Activated CD4-positive, alpha-beta T cell treated with anti-CD3 and anti-CD28 coated beads for 4 hours (primary cell): Measurements from ENCODE around the gene RDH11.
"Not testable (repeated sequence)": the region's sequence is repeated elsewhere in the genome, so short reads cannot be mapped to it uniquely, and the experiment has no call there.

Experiments
- DNase-seq, 2 donors: peaks; one replicate each; pipeline ENCODE4 v3.0.0-alpha.2; 2020

Gene RDH11

DNA sequence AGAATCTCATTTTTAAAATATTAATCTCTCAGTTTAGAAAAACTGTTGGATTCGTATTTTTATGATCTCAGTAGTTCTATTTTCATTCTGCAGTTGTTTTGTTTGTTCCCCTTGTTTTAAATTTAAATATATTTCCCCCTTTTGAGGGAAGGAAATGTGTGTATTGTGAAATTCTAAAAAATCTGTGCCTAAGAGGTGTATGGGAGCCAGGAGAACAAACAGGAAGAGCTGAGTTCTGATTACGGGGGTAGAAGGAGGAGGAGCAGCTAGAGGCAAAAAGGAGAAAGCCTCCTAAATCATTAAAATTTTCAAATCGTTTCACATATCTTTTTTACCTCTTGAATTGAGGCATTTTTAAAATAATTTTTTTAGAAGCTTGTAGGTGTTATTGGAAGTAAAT is 8.4 kb upstream of the RDH11 start:
- no peak for DNase-seq

DNA sequence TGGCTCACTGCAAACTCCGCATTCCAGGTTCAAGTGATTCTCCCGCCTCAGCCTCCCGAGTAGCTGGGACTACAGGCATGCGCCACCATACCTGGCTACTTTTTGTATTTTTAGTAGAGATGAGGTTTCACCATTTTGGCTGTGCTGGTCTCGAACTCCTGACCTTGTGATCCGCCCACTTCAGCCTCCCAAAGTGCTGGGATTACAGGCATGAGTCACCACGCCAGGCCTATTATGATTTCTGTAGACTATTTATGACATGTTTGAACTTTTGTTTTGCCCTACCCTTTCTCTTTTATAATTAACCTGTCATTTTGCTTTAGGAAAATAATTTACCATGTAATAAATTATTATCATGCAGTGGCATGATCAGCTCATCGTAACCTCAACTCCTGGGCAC is 5.9 kb upstream of the RDH11 start, which contains the start of gene RDH12:
Gene RDH12, plus strand, starts transcription at position 395 of the 400 bp plus-strand sequence. CDS start 20,757 bp downstream, outside the sequence.
- not testable (repeated sequence) for DNase-seq

DNA sequence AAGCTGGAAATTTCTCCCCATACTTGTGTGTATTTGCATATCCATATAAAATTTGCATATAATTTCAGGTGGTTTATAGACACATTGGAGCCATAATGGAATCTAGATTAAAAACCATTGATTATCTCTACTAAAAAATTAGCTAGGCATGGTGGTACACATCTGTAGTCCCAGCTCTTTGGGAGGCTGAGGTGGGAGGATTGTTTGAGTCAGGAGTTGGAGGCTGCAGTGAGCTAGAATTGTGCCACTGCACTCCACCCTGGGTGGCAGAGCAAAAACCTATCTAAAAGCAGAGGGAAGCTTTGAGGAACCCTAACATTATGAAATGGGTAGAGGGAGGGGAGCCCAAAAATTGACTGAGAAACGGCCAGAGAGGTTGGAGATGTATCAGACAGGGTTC is 2.6 kb upstream of the RDH11 start:
- DNase-seq = no peak

DNA sequence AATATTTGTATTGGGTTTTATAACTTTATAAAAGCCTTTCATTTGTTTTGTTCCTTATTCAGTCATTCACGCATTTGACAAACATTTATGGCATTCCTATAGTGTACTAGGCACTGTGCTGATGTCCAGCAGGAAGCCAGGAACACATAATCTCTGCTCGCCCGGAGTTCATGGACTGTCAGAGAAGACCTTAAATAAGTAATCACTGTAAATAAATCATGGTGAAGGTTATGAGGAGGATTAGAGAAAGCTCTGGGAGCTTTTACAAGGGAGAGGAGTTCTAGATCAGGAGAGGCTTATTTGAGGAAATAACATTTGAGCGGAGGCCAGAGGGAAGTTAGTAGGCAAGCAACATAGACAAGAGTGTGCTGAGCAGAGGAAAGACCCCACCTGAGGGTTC is 1.4 kb upstream of the RDH11 start:
- no peak for DNase-seq

DNA sequence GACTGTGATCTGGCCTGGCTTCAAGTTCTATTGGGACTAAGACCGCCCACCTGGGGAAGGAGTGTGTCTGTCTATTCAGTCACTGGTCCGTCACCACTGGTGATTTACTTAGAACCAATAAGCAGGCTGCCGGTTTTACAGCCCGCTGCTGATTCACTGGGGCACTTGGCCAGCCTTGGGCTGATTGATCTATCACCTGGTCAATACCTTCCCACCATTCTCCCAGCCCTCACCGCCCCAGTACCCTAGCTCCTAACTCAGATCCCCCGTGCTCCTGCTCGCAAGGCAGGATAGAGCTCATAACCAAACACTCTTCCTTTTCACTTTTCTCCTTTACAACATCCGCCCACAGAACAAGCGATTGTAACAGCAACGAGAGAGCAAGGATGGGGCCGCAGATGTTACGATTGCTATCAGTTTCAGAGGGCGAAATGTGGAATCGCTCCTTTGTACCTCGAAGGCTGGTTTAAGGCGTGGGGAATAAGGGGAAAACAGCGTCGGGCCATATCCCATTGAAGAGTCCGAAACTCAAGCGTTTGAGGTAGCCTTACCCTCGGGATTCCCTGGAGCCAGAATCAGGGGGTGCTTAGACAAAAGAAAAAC is 672 bp downstream of the RDH11 start:
- DNase-seq = peak; percentile 66 to 73

DNA sequence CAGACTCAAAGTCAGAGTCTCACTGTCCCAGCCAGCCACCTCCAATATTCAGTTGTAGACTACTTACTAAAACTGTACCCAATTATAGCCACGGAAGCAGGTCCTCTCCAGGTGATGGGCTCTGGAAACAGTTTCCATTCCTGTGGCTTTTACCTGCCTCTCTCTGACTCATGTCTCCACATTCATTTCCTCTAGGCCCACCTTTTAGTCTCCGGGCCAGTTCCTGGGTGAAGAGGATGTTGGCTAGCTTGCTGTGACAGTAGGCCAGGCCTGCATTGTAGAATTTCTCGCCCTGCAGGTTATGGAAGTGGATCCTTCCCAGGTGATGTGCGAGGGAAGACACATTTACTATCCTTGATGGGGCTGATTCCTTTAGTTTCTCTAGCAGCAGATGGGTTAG is 5.6 kb downstream of the RDH11 start:
- no peak for DNase-seq

DNA sequence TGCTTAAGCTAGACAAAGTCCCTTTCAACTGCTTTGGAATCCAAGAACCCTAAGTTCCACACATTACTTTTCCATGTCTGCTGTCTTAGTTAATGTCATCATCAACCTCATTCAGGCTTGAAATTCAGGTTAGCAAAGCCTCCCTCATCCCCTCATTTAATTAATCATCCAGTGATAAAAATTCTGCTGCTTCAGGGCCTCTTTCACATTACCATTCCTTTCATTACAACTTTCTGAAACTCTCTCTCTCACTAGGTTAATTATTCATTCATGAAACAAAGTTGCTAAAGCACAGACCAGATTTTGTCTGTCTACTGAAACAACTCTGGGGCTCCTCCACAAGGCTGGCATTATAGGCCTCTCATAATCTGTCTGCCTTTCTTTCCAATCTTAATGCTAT is 11.7 kb downstream of the RDH11 start:
- DNase-seq = no peak

DNA sequence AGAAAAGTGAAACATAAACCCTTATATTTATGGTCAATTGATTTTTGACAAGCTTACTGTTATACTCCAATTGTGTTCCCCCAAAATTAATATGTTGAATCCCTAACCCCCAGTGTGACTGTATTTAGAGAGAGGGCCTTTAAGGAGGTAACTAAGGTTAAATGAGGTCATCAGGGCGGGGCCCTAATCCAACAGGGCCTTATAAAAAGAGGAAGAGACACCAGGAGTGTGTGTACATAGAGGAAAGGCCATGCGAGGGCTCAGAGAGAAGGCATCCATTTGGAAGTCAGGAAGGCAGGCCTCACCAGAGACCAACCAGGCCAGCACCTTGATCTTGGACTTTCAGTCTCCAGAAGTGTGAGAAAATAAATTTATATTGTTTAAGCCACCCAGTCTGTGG is 14.6 kb downstream of the RDH11 start:
- no peak for DNase-seq

DNA sequence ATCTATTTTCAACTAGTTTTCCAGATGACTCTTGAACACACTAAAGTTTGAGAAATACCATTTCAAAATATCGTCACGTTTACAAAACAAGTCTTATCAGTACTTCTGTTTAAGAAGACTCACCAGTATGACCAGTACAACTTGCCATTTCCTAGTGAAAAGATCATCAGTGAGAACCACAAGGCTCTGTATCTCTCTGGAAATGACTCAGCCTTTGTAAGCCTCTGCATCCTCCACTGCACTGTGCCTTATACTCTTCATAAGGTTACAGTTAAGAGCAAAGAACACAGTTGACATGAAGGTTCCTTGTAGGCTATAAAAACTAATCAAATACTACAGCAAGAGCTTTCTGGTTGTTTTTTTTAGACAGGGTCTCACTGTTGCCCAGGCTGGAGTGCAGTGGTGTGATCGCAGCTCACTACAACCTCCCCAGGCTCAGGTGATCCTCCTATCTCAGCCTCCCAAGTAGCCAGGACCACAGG is 15.4 kb downstream of the RDH11 start:
- no peak for DNase-seq

DNA sequence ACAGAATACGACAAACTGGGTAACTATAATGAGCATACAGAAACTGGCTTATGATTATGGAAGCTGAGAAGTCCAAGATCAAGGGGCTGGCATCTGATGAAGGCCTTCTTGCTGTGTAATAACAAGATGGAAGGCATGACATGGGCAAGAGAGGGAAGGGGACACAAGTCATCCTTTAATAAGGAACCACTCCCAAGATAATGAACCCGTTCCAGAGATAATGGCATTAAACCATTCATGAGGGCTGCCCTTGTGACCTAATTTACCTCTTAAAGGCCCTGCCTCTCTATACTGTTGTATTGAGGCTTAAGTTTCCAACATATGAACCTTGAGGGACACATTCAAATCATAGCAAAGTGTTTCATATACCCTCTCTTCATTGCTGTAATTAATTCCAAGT is 16.6 kb downstream of the RDH11 start:
- no peak for DNase-seq

DNA sequence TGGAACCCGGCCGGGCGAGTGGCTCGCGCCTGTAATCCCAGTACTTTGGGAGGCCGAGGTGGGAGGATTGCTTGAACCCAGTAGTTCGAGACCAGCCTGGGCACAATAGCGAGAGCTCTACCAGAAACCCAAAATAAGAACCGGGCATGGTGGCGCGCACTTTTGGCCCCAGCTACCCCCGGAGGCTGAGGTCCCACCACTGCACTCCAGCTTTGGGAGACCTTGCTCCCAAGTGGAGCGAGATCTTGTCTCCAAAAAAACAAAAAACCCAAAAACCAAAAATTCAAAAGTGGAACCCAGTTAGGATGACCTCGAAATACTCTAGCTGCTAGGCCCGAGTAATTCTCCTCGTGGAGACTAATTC is 20.4 kb downstream of the RDH11 start:
- DNase-seq = no peak

DNA sequence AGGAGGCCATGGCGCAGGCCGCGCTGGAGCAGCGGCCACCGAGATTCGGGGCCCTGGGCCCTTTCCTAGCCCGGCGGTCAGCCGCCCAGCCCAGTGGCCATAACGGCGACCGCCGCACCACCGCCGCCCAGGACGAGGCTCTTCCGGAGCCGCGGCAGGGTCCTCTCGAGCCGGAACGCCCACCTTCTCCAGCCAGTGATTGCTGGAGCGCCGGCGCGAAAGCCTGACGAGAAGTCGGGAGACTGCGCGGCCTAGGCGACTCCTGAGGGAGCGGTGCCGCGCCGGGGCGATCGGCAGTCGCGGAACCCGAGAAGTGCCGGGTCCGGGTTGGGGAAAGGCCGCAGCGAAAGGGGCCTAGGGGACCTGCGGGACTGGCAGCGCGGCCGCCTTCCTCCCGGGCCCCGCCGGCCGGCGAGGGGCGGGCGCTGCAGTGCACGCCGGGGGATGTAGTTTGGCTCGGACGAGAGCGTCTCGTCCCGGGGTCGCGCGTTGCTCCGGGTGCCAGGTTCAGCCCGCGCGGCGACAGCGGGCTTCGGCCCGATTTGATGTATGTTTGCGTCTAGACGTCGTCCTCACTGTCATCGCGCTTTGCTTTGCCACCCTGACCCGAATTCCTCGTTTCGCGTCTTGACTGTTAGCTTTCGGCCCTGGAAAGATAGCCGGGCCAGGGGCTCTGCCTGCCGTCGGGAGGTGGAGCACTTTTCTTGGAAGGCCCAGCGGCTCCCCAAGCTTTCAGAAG is 20.9 kb downstream of the RDH11 start, which contains the start of gene VTI1B:
Gene VTI1B, minus strand, starts transcription at position 153 of the 739 bp plus-strand sequence. Its CDS starts 143 bp downstream, at position 10.
- peak; percentile 74 for DNase-seq

DNA sequence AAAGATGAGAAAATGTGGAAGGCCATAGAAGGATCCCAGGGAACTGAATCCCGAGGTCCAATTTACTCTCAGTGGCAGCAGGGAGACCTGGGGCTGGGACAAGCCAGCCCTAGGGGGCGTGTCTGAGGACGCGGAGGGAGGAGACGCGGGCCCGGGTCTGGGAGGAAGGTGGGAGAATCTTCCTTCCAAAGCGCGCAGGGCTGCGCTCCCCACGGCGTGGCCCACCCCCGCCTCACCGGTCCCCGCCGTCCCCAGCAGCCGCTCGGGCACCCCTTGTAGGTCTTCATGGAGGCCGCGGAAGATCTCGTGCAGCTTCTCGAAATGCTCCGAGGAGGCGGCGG is 21.5 kb downstream of the RDH11 start:
- peak; percentile 41 to 51 for DNase-seq

DNA sequence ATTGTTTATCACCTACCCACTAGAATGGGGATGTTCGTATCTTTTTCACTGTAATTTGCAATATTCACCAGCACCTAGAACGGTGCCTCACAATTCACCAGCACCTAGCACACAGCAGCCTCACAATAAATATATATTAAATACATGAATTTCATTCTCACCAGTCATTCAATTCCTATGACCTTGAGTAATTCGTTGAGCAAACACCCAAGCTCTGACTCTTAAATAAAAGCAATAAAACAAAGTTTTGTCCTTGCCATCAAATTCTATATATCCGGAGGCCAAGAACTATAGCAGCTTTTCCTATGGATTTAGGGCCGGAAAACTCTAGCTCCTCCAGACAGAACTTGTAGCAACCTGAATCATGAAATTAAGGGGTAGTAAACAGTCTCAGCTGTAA is 22.1 kb downstream of the RDH11 start:
- DNase-seq = no peak

DNA sequence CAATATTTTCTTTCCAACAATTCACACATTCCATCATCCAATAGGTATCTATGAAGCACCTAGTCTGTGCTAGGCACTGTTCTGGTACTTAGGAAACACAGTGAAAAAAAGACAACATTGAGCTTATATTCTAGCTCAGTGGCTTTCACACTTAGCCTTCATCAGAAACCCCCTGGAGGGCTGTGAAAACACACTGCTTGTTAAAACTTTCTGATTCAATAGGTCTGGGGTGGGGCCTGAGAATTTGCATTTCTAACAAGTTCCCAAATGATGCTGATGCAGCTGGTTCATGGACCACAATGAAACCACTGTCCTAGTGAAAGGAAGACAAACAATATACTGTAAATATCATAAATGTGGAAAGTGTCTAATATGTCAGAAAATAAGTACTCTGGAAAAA is 27.0 kb downstream of the RDH11 start:
- DNase-seq = no peak

DNA sequence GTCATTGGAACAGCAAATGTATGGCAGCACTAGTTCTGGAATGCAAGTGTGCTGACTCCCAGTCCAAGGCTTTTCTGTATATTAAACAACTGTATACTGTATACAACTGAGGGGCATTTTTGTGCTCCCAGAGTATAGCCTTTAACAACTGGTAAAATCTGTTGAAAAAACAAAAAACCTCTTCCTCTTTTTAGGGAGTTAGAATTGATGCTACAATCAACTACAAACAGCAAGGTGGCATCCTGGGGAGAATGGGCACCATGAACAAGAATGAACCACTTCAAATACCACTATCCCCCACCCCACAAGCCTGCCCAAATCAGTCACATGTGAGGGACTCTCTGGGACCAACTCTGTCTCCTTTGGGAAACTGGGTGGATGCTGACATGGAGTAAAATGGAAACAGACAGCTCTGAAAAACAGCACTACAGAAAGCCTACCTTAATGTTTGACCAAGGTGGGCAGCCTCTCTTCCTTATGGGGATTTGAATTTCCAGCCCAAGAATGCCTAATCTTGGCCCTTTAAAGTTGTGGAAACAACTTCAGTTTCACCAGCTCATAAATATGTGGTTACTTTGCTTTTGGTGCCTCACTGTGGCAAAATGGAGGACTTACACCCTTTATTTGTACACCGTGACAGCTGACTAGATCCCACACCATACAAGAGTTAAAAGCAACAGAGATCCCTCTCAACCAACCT is 28.7 kb downstream of the RDH11 start:
- peak in 1 of 2 donors; percentile 35 for DNase-seq

DNA sequence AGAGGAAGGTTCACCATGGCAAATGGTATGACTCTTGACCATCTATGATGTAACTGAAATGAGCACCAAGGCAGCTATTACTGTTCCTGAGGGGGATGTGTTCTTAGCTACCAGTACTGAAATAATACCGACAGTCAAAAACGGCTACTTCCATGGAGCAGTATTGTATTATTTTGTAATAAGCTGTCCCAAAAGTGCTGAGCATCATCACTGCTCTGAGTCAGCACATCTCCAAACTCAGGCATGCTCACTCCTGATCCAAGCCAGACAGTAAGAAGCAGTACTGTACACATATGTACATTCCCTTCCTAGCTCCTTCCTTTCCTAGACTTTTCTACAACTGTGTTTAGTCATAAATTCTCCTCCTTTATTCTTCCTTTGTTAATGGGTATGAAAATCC is 29.7 kb downstream of the RDH11 start:
- no peak for DNase-seq

DNA sequence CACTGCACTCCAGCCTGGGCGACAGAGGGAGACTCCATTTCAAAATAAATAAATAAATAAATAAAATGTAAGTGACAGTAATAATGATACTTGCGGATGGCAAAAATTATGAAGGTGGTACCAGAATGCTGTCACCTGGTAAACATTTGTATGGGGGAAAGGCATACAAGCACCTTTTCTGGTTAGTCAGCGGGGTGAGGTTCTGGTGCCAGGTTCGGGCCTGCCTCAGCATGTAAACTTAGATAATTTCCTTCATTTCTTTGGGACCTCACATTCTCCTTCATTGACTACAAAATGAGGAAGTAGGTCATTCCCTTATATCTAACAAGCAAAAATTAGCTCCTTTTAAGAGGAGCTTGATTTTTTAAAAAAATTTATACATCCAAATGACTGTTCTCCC is 31.9 kb downstream of the RDH11 start:
- no peak for DNase-seq

DNA sequence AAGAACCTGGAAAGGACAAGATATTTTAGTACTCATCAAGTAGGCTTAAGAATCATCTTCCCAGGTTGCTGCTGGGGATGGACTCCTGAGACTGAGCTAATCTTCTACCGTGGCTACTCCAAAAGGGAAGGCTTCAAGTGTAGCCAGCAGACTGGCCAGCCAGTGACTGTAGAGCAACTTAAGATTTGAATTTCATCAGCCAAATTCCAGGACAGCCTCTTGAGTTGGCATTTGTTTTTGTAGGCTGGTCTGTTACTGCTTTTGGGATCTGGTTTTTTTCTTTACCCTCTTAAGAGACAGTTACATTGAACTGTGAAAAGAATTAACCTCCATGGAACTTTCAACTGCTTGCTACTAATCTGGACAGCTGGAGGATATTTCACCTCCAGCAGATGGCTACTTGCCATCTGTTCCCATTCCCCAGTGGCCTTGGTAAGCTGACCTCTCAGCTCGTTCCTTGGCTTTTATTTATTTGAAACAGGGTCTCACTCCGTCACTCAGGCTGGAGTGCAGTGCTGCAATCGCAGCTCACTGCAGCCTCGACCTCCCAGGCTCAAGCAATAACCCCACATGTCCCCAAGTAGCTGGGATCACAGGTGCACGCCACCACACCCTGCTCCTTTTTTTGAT is 41.8 kb downstream of the RDH11 start:
- no peak for DNase-seq

DNA sequence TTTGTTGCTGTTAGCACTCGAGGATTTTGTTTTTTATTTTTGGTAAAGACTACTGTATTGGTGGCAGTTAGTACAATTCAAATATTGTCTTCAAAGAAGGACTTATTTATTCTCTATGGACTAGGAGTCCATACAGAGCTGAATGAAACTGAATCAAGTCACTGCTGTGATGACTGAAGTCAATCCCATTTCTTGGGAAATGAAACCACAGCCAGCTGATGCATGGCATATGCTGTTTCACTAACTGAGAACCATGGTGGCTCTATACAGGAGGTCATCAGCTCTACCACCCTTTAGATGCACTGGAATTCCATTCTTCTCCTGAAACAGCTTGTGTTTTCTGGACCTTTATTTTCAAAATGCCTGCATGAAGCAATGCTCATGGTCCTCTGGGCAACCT is 43.4 kb downstream of the RDH11 start:
- DNase-seq = no peak

DNA sequence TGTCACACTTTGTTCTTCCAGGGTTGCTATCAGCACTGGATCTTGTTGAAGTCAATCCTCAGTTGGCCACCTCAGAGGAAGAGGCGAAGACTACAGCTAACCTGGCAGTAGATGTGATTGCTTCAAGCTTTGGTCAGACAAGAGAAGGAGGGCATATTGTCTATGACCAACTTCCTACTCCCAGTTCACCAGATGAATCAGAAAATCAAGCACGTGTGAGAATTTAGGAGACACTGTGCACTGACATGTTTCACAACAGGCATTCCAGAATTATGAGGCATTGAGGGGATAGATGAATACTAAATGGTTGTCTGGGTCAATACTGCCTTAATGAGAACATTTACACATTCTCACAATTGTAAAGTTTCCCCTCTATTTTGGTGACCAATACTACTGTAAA is 44.9 kb downstream of the RDH11 start:
- DNase-seq = no peak

DNA sequence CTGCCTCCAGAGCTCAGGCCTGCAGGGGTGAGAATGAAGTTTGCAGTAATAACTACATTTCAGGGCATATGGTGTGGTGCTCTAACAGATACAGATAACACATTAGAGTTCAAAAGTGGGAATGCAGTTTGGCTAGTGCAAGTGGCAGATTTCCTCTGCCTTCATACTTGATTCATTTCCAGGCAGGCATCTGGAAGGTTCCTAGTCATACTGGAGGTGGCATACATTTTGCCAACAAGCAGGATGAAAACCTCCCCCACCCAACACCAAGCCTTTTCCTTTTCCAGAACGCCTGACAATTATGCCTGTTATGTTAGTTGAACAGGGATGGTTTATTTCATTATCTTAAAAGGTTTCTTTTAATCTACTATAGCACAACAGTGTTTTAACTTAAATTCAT is 45.4 kb downstream of the RDH11 start:
- DNase-seq = no peak

DNA sequence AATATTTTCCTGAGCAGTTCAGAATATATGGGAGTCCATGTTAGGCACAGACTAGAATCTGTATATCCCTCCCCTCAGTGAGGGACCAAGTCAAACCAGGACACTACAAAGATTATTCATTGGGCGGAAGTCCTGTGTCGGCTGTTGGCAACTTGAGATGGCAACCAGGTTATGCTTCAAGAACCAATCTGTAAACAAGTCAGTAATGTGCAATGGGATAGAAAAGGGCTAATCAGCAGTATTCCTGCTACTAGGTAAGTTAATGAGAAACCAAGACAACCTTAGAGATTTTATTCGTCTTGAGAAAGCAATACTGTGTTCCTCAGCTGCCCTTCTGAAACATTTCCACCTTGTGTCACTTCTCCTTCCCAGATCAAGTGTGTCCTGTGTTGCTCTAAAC is 49.4 kb downstream of the RDH11 start:
- no peak for DNase-seq

DNA sequence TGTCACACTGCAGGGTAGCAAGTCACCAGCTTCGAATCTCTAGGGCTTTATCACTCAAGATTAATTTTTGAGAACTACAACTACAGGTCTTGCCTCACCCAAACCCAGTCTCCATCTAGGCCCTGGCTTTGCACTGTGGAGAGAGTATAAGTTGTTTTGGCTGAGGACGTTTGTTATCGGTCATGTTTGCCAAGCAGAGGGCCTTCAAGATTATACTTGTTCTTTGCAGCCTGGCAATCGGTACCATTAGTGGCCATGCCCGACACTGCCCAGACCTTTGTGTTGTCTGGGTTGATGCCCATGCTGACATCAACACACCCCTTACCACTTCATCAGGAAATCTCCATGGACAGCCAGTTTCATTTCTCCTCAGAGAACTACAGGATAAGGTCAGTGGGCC is 50.1 kb downstream of the RDH11 start:
- DNase-seq = no peak
